Measurements from ENCODE around the gene RPL36.

DNA sequence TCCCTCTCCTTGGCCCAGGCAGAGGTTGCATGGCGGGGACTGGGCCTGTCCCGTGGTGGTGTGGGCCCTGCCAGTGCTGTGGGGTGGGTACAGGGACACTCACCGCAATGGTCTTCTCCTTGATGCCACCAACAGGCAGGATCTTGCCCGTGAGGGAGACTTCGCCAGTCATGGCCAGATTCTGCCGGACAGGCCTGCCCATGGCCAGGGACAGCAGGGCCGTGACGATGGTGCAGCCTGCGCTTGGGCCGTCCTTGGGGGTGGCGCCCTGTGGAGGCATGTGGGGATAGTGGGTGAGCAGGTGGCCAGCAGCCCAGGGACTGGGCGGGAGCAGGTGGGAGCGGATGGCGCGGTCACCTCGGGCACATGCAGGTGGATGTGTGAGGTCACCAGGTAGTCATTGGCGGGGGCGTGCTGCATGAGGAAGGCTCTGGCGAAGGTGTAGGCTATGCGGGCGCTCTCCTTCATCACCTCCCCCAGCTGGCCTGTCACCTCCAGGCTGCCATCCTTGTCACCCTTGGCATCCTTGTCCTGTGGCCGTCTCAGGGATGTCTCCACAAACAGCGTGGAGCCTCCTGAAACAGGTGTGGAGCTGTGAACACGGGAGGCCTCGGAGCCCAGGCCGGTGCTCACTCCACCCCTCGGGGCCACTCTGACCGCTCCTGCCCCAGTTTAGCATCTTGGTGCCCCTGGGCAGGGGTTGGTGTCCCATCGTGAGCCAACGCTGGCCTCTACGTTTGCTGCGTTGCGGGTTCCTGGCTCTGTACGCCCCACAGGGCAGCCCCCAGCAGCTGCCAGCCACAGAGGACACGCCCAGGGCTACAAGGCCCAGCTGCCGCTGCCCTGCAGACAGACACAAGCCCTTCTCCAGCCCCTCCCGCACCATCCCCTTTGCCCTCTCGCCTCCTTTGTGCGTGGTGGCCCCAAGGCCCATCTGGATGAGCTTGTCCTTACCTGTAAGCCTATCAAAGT lies 3.4 kb downstream of the RPL36 start:
- no peak for TF ChIP-seq EP300 (IDR thresholded peaks at IDR 0.05)
- TF ChIP-seq, protein P1, sequence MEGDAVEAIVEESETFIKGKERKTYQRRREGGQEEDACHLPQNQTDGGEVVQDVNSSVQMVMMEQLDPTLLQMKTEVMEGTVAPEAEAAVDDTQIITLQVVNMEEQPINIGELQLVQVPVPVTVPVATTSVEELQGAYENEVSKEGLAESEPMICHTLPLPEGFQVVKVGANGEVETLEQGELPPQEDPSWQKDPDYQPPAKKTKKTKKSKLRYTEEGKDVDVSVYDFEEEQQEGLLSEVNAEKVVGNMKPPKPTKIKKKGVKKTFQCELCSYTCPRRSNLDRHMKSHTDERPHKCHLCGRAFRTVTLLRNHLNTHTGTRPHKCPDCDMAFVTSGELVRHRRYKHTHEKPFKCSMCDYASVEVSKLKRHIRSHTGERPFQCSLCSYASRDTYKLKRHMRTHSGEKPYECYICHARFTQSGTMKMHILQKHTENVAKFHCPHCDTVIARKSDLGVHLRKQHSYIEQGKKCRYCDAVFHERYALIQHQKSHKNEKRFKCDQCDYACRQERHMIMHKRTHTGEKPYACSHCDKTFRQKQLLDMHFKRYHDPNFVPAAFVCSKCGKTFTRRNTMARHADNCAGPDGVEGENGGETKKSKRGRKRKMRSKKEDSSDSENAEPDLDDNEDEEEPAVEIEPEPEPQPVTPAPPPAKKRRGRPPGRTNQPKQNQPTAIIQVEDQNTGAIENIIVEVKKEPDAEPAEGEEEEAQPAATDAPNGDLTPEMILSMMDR (IDR thresholded peaks at IDR 0.05): no peak

All from sigmoid colon (tissue), 4 donors.